Liver (tissue), 9 donors: Measurements from ENCODE around the gene CRTC2. TPM values are rescaled to one million over a fixed set of nuclear protein-coding genes. Genes with fewer than 3 reads are reported as not detected.

Experiments
- DNase-seq: peaks from one replicate; pipeline ENCODE4 v3.0.0-alpha.2; 2017; ENCODE audit warnings: low spot score
- H3K27ac ChIP-seq, 2 donors: one replicate each; pipeline ENCODE4 v1.7.0; 2013; ENCODE audit warnings: inconsistent platforms in 2 of 2, low read length in 2 of 2, control low read depth in 1 of 2, low read depth in 1 of 2, mild to moderate bottlenecking in 1 of 2
- H3K27me3 ChIP-seq, 4 donors: one replicate each; pipeline versions ENCODE4 v1.6.1 to v1.7.0; 2013; ENCODE audit warnings: low read length in 3 of 4, inconsistent platforms in 1 of 4, mild to moderate bottlenecking in 1 of 4, moderate library complexity in 1 of 4; ENCODE audit not compliant: control insufficient read depth in 4 of 4, insufficient read depth in 4 of 4
- H3K36me3 ChIP-seq, 4 donors: one replicate each; pipeline versions ENCODE4 v1.6.1 to v1.7.0; 2013; ENCODE audit warnings: low read length in 3 of 4, mild to moderate bottlenecking in 3 of 4, low read depth in 1 of 4, moderate library complexity in 1 of 4; ENCODE audit not compliant: control insufficient read depth in 4 of 4, insufficient read depth in 3 of 4
- H3K4me1 ChIP-seq, 4 donors: one replicate each; pipeline versions ENCODE4 v1.6.1 to v1.7.0; 2013; ENCODE audit warnings: low read length in 3 of 4, mild to moderate bottlenecking in 3 of 4, moderate library complexity in 1 of 4; ENCODE audit not compliant: control insufficient read depth in 4 of 4, insufficient read depth in 4 of 4
- H3K4me3 ChIP-seq, 3 donors: one replicate each; pipeline versions ENCODE4 v1.6.1 to v1.7.0; 2013; ENCODE audit warnings: low read length in 3 of 3, control low read depth in 1 of 3, low read depth in 1 of 3, mild to moderate bottlenecking in 1 of 3
- H3K9ac ChIP-seq, 2 donors: one replicate each; pipeline ENCODE4 v1.7.0; 2013; ENCODE audit warnings: low read length in 2 of 2, mild to moderate bottlenecking in 2 of 2, moderate library complexity in 2 of 2, control low read depth in 1 of 2, low read depth in 1 of 2
- H3K9me3 ChIP-seq, 4 donors: one replicate each; pipeline versions ENCODE4 v1.6.1 to v1.7.0; 2013; ENCODE audit warnings: low read length in 3 of 4; ENCODE audit not compliant: control insufficient read depth in 4 of 4
- CTCF ChIP-seq: fragments of 150-350 bp; IDR thresholded peaks from 2 replicates; pipeline ENCODE4 v1.5.1; 2017; ENCODE audit warnings: improper control_type of control experiment, low read depth, low read length; ENCODE audit not compliant: missing input control
- EGR1 ChIP-seq, 2 donors: IDR thresholded peaks; 2 replicates each; pipeline ENCODE4 v1.6.1; 2016 to 2018; ENCODE audit warnings: antibody characterized with exemption in 2 of 2, low read depth in 2 of 2
- FOXA1 ChIP-seq: IDR thresholded peaks from 2 replicates; pipeline ENCODE4 v1.6.1; 2016; ENCODE audit warnings: antibody characterized with exemption
- FOXA2 ChIP-seq: IDR thresholded peaks from 2 replicates; pipeline ENCODE4 v1.6.1; 2016; ENCODE audit warnings: antibody characterized with exemption
- GABPA ChIP-seq, 2 donors: IDR thresholded peaks in 1 of 2; conservative IDR thresholded peaks in 1 of 2; 2 replicates each; pipeline ENCODE4 v1.6.1; 2016; ENCODE audit warnings: antibody characterized with exemption in 2 of 2, mild to moderate bottlenecking in 1 of 2, moderate library complexity in 1 of 2
- HNF4A ChIP-seq, 2 donors: conservative IDR thresholded peaks; 2 replicates each; pipeline ENCODE4 v1.6.1; 2016; ENCODE audit warnings: antibody characterized with exemption in 2 of 2, mild to moderate bottlenecking in 2 of 2
- HNF4G ChIP-seq: IDR thresholded peaks from 2 replicates; pipeline ENCODE4 v1.6.1; 2016; ENCODE audit warnings: antibody characterized with exemption
- JUND ChIP-seq, 2 donors: IDR thresholded peaks; 2 replicates each; pipeline ENCODE4 v1.6.1; 2016; ENCODE audit warnings: antibody characterized with exemption in 2 of 2
- NR2F2 ChIP-seq: IDR thresholded peaks from 2 replicates; pipeline ENCODE4 v1.6.1; 2016; ENCODE audit warnings: antibody characterized with exemption
- RAD21 ChIP-seq, 2 donors: IDR thresholded peaks; 2 replicates each; pipeline ENCODE4 v1.6.1; 2016; ENCODE audit warnings: antibody characterized with exemption in 2 of 2, mild to moderate bottlenecking in 2 of 2
- REST ChIP-seq: IDR thresholded peaks from 2 replicates; pipeline ENCODE4 v1.6.1; 2016; ENCODE audit warnings: antibody characterized with exemption, mild to moderate bottlenecking
- RXRA ChIP-seq, 2 donors: IDR thresholded peaks; 2 replicates each; pipeline ENCODE4 v1.6.1; 2017 to 2018; ENCODE audit warnings: antibody characterized with exemption in 2 of 2, mild to moderate bottlenecking in 1 of 2
- SP1 ChIP-seq: IDR thresholded peaks from 2 replicates; pipeline ENCODE4 v1.6.1; 2018; ENCODE audit warnings: antibody characterized with exemption, mild to moderate bottlenecking
- TAF1 ChIP-seq: conservative IDR thresholded peaks from 2 replicates; pipeline ENCODE4 v1.6.1; 2016; ENCODE audit warnings: antibody characterized with exemption, mild to moderate bottlenecking
- YY1 ChIP-seq: IDR thresholded peaks from 2 replicates; pipeline ENCODE4 v1.6.1; 2016; ENCODE audit warnings: antibody characterized with exemption, mild to moderate bottlenecking
- WGBS: extraction: QIAGEN DNeasy Blood & Tissue Kit; methylation state at CpG from one replicate; pipeline ENCODE4 v1.1.7; 2013; 5-methylcytosine and 5-hydroxymethylcytosine counted together
- polyA plus RNA-seq, 2 donors: library from polyadenylated mRNA; stranded (reverse) in 1 of 2; unstranded in 1 of 2; fragments of 200-250 nt in 1 of 2; fragments of >200 nt in 1 of 2; fragmentation: Nextera tagmentation in 1 of 2; extraction: Ambion mirVana in 1 of 2; gene quantifications; one replicate each; pipeline versions ENCODE4 v1.2.1 to v1.2.3, GENCODE V29; 2013 to 2015
- total RNA-seq, 2 donors: library from RNA; depleted of rRNA; stranded (reverse); fragments of >200 nt; gene quantifications; one replicate each; pipeline ENCODE4 v1.2.3, GENCODE V29; 2014
- TF ChIP-seq, protein P1 (sequence below): IDR thresholded peaks from 2 replicates; pipeline ENCODE4 v1.6.1; 2016; ENCODE audit warnings: antibody characterized with exemption
- TF ChIP-seq, protein P2 (sequence below): IDR thresholded peaks from 2 replicates; pipeline ENCODE4 v1.6.1; 2016; ENCODE audit warnings: antibody characterized with exemption
- donor health status: healthy.
- donor health status: healthy.
- donor health status: healthy.
- donor health status: healthy.
- donor health status: healthy.

CRTC2 gene
- total and polyA plus RNA-seq, 4 donors: 4.9 to 14.9 (median 8.2) TPM

DNA sequence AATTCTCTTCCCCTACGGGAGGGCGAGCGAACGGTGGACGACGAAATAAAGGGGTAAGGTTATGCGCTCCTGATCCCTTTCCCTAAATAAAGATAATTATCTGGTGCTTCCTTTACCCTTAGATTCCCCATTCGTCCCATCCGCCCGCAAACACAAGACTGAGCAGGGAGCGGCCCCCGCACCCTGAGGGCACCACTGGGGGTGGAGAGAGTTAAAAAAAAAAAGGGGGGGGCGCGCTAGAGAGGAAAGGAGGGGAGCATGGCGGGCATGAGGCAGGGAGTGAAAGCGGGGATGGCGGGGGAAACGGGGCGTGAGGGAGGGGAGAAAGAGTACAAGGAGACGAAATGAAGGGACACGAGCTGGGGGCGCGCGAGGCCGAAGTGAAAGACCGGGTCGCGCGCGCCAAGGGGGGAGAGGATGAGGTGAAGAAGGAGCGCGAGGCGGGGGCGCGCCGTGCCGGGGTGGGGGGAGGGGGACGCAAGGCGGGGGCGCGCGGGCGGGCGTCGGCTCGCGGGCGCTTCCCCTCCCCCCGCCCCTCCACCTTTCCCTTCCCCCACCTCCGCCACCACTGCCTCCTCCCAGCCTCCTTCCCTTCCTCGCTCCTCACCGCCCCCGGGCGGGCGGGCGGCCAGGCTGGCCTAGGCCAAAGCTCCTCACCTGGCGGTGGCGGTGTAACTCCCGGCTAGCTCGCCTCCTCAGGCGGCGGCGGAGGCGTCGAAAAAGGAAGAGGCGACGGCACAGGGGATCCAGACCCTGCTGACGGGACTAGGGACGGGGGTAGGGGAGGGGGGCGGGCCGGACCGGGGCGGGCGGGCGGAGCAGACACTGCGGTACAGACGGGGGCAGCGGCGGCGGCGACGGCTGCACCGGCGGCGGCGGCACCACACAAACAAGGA lies 36.1 kb downstream of the CRTC2 start:
- TF ChIP-seq TAF1 (no peak), GABPA (IDR thresholded peaks at IDR 0.05 in 1 of 2, conservative IDR thresholded peaks at IDR 0.05 in 1 of 2) (no peak), SP1 (no peak), NR2F2 (no peak), HNF4A (conservative IDR thresholded peaks at IDR 0.05) (no peak), HNF4G (no peak), CTCF (no peak), FOXA1 (no peak), FOXA2 (no peak), REST (no peak), YY1 (no peak), RXRA (IDR thresholded peaks at IDR 0.05) (no peak), JUND (IDR thresholded peaks at IDR 0.05) (no peak), RAD21 (IDR thresholded peaks at IDR 0.05) (no peak), EGR1 (IDR thresholded peaks at IDR 0.05; ENCODE audit: low read depth in 2 of 2) (no peak)
- TF ChIP-seq, protein P1, sequence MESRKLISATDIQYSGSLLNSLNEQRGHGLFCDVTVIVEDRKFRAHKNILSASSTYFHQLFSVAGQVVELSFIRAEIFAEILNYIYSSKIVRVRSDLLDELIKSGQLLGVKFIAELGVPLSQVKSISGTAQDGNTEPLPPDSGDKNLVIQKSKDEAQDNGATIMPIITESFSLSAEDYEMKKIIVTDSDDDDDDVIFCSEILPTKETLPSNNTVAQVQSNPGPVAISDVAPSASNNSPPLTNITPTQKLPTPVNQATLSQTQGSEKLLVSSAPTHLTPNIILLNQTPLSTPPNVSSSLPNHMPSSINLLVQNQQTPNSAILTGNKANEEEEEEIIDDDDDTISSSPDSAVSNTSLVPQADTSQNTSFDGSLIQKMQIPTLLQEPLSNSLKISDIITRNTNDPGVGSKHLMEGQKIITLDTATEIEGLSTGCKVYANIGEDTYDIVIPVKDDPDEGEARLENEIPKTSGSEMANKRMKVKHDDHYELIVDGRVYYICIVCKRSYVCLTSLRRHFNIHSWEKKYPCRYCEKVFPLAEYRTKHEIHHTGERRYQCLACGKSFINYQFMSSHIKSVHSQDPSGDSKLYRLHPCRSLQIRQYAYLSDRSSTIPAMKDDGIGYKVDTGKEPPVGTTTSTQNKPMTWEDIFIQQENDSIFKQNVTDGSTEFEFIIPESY: no peak
- TF ChIP-seq, protein P2, sequence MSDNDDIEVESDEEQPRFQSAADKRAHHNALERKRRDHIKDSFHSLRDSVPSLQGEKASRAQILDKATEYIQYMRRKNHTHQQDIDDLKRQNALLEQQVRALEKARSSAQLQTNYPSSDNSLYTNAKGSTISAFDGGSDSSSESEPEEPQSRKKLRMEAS: no peak
- peak overlapping the region; percentile 68 to 79 (median 72) for H3K4me3 ChIP-seq
- H3K9me3 ChIP-seq: no peaks in the 10 kb centered on the region
- WGBS: under 1% methylated on average over 76 of the region's 86 CpGs
- no peak for DNase-seq
- H3K4me1 ChIP-seq: peaks cover 13 to 32% (median 28%) of the 10 kb centered on the region in 4 donors
- no peaks in the 10 kb centered on the region for H3K27me3 ChIP-seq
- peak overlapping the region; percentile 16 to 36 for H3K9ac ChIP-seq
- peaks cover 0 to 3% (median under 1%) of the 10 kb centered on the region in 4 donors for H3K36me3 ChIP-seq
- peak overlapping the region; percentile 75 to 77 for H3K27ac ChIP-seq
